Posterior cingulate gyrus (tissue), 11 donors: Measurements from ENCODE around the gene PI16.
"Not testable (repeated sequence)": the region's sequence is repeated elsewhere in the genome, so short reads cannot be mapped to it uniquely, and the experiment has no call there.

Experiments used
- DNase-seq, 10 donors: peaks; one replicate each; pipeline versions ENCODE4 v3.0.0 to v3.0.0-alpha.2; 2020 to 2021; ENCODE audit warnings: mixed read lengths in 3 of 10
- intact Hi-C: fragments of 100-400 bp; cut with DNase I; formaldehyde crosslinking; loops from one replicate; pipeline ENCODE4 v1.15.1; 2023

Gene PI16

GRCh38 chr6:36927691-36928546, 26.6 kb upstream of the PI16 start:
- intact Hi-C loops, result no loop called here
- peak in 2 of 10 donors; percentile 76 to 83 for DNase-seq

- peak in 1 of 10 donors; percentile 48 for DNase-seq
- intact Hi-C loops, result no loop called here
Observed at GRCh38 chr6:36928547-36928918, 26.0 kb upstream of the PI16 start.

GRCh38 chr6:36929152-36929551, 25.4 kb upstream of the PI16 start:
- DNase-seq, result no peak
- intact Hi-C loops, result no loop called here

- intact Hi-C loops, result no loop called here
- no peak for DNase-seq
Observed at GRCh38 chr6:36929607-36930006, 24.9 kb upstream of the PI16 start.

- no peak for DNase-seq
- intact Hi-C loops, result no loop called here
Observed at GRCh38 chr6:36930483-36930882, 24.1 kb upstream of the PI16 start.

GRCh38 chr6:36933102-36933501, 21.4 kb upstream of the PI16 start:
- intact Hi-C loops, result no loop called here
- no peak for DNase-seq

GRCh38 chr6:36933519-36933918, 21.0 kb upstream of the PI16 start:
- no peak for DNase-seq
- intact Hi-C loops, result no loop called here

GRCh38 chr6:36934901-36935300, 19.6 kb upstream of the PI16 start:
- intact Hi-C loops, result no loop called here
- DNase-seq, result no peak

GRCh38 chr6:36936824-36937223, 17.7 kb upstream of the PI16 start:
- intact Hi-C loops, result no loop called here
- DNase-seq, result no peak

- intact Hi-C loops, result no loop called here
- peak in 1 of 10 donors; percentile 66 for DNase-seq
Observed at GRCh38 chr6:36937896-36938295, 16.6 kb upstream of the PI16 start.

GRCh38 chr6:36938536-36938935, 16.0 kb upstream of the PI16 start:
- DNase-seq, result peak in 1 of 10 donors; percentile 35
- intact Hi-C loops, result no loop called here

- intact Hi-C loops, DNase-seq: not testable (repeated sequence)
Observed at GRCh38 chr6:36939005-36939404, 15.5 kb upstream of the PI16 start.

GRCh38 chr6:36940027-36940426, 14.5 kb upstream of the PI16 start:
- intact Hi-C loops, result no loop called here
- no peak for DNase-seq

GRCh38 chr6:36941561-36941960, 13.0 kb upstream of the PI16 start:
- DNase-seq, intact Hi-C loops: not testable (repeated sequence)

GRCh38 chr6:36942329-36942728, 12.2 kb upstream of the PI16 start:
- intact Hi-C loops, DNase-seq: not testable (repeated sequence)

GRCh38 chr6:36944650-36945049, 9.9 kb upstream of the PI16 start:
- intact Hi-C loops, result no loop called here
- DNase-seq, result peak in 1 of 10 donors; percentile 36

- DNase-seq, result no peak
- intact Hi-C loops, result no loop called here
Observed at GRCh38 chr6:36945301-36945700, 9.2 kb upstream of the PI16 start.

GRCh38 chr6:36946526-36946925, 8.0 kb upstream of the PI16 start:
- intact Hi-C loops, result no loop called here

GRCh38 chr6:36947570-36948351, 6.8 kb upstream of the PI16 start:
- intact Hi-C loops, result no loop called here
- peak in 9 of 10 donors; percentile 54 to 96 (median 75) for DNase-seq

More at GRCh38 chr6:36946526-36946925, 8.0 kb upstream of the PI16 start:
- peak in 2 of 10 donors; percentile 24 to 52 for DNase-seq

- peak in 1 of 10 donors; percentile 36 for DNase-seq
- intact Hi-C loops, result not testable (repeated sequence)
Observed at GRCh38 chr6:36949076-36949475, 5.5 kb upstream of the PI16 start.

- intact Hi-C loops, result no loop called here
- no peak for DNase-seq
Observed at GRCh38 chr6:36949636-36950035, 4.9 kb upstream of the PI16 start.

- intact Hi-C loops, result no loop called here
- DNase-seq, result no peak
Observed at GRCh38 chr6:36953931-36954261, 642 bp upstream of the PI16 start.
